Transverse colon (tissue), 4 donors: ENCODE measurements around the gene COLEC11.

Experiments used
- EP300 ChIP-seq: sonication (generic); formaldehyde crosslinking; IDR thresholded peaks from one replicate; pipeline ENCODE4 v1.6.1; 2017; ENCODE audit warnings: antibody characterized with exemption, low read depth
- POLR2A ChIP-seq: fragments of 450-650 bp; IDR thresholded peaks from one replicate; pipeline ENCODE4 v1.6.1; 2016; ENCODE audit warnings: antibody characterized with exemption, mild to moderate bottlenecking, moderate library complexity
- POLR2AphosphoS5 ChIP-seq, 3 donors: sonication (generic); formaldehyde crosslinking; IDR thresholded peaks; one replicate each; pipeline ENCODE4 v1.6.1; 2016; ENCODE audit warnings: antibody characterized with exemption in 3 of 3
- TF ChIP-seq, protein P1 (sequence below), 5 experiments: fragments of 200-600 bp in 3 of 5; fragments of 450-650 bp in 2 of 5; sonication (generic) in 3 of 5; IDR thresholded peaks; 1 replicate in 2 of 5; 2 replicates in 3 of 5; pipeline ENCODE4 v1.5.1; 2016 to 2017; ENCODE audit warnings: antibody characterized with exemption in 5 of 5, inconsistent platforms in 3 of 5, mild to moderate bottlenecking in 2 of 5, moderate library complexity in 1 of 5

DNA sequence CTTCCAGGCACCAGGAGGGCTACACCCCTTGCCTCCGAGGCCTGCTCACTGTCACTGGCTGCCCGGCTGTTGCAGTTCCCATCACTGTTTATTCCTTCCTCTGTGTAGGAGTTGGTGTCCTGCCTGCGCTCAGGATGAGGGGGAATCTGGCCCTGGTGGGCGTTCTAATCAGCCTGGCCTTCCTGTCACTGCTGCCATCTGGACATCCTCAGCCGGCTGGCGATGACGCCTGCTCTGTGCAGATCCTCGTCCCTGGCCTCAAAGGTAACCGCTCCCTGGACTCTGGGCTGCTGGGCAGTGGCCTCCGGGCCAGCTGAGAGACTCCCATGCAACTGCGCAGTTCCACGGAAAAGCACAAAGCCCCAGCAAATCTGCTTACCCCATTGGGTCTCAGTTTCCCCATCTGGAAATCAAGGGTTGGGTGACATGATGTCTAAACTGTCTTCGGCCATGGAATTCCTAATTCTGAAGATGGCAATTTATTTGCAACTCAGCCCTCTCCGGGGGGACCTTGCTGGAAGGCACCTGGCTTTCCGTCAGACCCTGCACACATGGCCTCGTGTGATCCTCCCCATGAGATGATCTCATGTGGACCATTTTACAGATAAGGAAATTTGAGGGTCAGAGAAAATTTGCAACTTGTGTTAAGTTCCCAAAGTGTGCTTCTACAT lies 9.4 kb downstream of the COLEC11 start:
- TF ChIP-seq, protein P1, sequence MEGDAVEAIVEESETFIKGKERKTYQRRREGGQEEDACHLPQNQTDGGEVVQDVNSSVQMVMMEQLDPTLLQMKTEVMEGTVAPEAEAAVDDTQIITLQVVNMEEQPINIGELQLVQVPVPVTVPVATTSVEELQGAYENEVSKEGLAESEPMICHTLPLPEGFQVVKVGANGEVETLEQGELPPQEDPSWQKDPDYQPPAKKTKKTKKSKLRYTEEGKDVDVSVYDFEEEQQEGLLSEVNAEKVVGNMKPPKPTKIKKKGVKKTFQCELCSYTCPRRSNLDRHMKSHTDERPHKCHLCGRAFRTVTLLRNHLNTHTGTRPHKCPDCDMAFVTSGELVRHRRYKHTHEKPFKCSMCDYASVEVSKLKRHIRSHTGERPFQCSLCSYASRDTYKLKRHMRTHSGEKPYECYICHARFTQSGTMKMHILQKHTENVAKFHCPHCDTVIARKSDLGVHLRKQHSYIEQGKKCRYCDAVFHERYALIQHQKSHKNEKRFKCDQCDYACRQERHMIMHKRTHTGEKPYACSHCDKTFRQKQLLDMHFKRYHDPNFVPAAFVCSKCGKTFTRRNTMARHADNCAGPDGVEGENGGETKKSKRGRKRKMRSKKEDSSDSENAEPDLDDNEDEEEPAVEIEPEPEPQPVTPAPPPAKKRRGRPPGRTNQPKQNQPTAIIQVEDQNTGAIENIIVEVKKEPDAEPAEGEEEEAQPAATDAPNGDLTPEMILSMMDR (IDR thresholded peaks at IDR 0.05): no peak
- TF ChIP-seq POLR2A: no peak
- no peak for TF ChIP-seq EP300
- no peak for TF ChIP-seq POLR2AphosphoS5 (IDR thresholded peaks at IDR 0.05)
